Measurements from ENCODE around the gene KIF26B.

Gene KIF26B

DNA sequence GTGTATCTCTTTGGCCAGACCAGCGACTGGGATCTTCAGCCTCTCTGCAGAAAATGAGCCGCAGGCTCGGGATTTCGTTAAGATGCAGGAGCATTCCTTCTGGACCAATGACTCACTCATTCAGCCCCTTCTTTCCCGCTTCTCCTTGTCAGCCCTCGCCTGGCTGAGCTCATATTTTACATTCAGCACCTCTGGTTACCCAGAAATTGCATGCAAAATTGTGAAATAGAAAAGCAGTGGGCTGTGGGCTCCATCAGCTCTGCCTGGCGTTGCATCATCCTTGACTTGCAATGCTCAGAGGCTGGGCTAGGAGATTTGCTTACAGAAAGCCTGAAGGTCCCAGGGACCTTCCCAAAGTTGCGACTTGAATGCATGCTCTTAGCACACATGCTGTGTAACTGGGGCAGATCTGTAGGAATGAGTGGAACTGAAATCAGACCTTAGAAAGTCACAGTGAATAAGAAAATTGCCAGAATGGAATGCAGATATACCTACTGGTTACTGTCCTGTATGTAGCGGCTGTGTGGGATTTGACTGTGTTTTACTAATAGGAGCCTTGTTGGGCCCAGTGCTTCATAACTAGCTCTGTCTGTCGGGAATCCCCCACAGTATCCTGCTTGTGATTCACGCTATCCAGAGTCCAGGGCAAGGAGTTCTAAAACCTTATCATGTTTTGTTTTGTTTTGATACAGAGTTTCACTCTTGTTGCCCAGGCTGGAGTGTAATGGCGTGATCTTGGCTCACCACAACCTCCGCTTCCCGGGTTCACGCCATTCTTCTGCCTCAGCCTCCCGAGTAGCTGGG lies 444.8 kb downstream of the KIF26B start:
- peaks cover 4% of the 10 kb centered on the region for H3K9me3 ChIP-seq (ENCODE audit: severe bottlenecking)
- DNase-seq, result no peak
- H3K27ac ChIP-seq, result no peak overlapping the region
- H3K36me3 ChIP-seq, result no peaks in the 10 kb centered on the region
- TF ChIP-seq, protein P1, sequence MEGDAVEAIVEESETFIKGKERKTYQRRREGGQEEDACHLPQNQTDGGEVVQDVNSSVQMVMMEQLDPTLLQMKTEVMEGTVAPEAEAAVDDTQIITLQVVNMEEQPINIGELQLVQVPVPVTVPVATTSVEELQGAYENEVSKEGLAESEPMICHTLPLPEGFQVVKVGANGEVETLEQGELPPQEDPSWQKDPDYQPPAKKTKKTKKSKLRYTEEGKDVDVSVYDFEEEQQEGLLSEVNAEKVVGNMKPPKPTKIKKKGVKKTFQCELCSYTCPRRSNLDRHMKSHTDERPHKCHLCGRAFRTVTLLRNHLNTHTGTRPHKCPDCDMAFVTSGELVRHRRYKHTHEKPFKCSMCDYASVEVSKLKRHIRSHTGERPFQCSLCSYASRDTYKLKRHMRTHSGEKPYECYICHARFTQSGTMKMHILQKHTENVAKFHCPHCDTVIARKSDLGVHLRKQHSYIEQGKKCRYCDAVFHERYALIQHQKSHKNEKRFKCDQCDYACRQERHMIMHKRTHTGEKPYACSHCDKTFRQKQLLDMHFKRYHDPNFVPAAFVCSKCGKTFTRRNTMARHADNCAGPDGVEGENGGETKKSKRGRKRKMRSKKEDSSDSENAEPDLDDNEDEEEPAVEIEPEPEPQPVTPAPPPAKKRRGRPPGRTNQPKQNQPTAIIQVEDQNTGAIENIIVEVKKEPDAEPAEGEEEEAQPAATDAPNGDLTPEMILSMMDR (IDR thresholded peaks at IDR 0.05; ENCODE audit: low read depth, low read length), result no peak
- no peak overlapping the region for H3K4me3 ChIP-seq (ENCODE audit: low read depth, low read length)
- peaks cover 3% of the 10 kb centered on the region for H3K27me3 ChIP-seq (ENCODE audit: insufficient read depth, low read depth, severe bottlenecking)

GRCh38 chr1:245600658-245601057 lies 445.9 kb downstream of the KIF26B start:
- Histone ChIP-seq H3K9me3 (ENCODE audit: severe bottlenecking) (peaks cover 4% of the 10 kb centered on the region), H3K4me3 (ENCODE audit: low read depth, low read length) (no peak overlapping the region), H3K27me3 (ENCODE audit: insufficient read depth, low read depth, severe bottlenecking) (peaks cover 3% of the 10 kb centered on the region), H3K27ac (no peak overlapping the region), H3K36me3 (no peaks in the 10 kb centered on the region)
- TF ChIP-seq, protein P1 (IDR thresholded peaks at IDR 0.05; ENCODE audit: low read depth, low read length), result no peak
- DNase-seq, result no peak

- Histone ChIP-seq H3K9me3 (ENCODE audit: severe bottlenecking) (no peaks in the 10 kb centered on the region), H3K27ac (no peak overlapping the region), H3K36me3 (no peaks in the 10 kb centered on the region), H3K4me3 (ENCODE audit: low read depth, low read length) (no peak overlapping the region), H3K27me3 (ENCODE audit: insufficient read depth, low read depth, severe bottlenecking) (no peaks in the 10 kb centered on the region)
- TF ChIP-seq, protein P1 (IDR thresholded peaks at IDR 0.05; ENCODE audit: low read depth, low read length), result no peak
- DNase-seq, result no peak
These were observed 448.6 kb downstream of the KIF26B start for GRCh38 chr1:245603311-245603865.

- H3K9me3 ChIP-seq (ENCODE audit: severe bottlenecking), result no peaks in the 10 kb centered on the region
- no peak overlapping the region for H3K27ac ChIP-seq
- DNase-seq, result no peak
- no peak overlapping the region for H3K4me3 ChIP-seq (ENCODE audit: low read depth, low read length)
- H3K27me3 ChIP-seq (ENCODE audit: insufficient read depth, low read depth, severe bottlenecking), result peaks cover 2% of the 10 kb centered on the region
- TF ChIP-seq, protein P1 (IDR thresholded peaks at IDR 0.05; ENCODE audit: low read depth, low read length), result no peak
- no peaks in the 10 kb centered on the region for H3K36me3 ChIP-seq
These were observed 450.2 kb downstream of the KIF26B start for GRCh38 chr1:245604979-245605378.

DNA sequence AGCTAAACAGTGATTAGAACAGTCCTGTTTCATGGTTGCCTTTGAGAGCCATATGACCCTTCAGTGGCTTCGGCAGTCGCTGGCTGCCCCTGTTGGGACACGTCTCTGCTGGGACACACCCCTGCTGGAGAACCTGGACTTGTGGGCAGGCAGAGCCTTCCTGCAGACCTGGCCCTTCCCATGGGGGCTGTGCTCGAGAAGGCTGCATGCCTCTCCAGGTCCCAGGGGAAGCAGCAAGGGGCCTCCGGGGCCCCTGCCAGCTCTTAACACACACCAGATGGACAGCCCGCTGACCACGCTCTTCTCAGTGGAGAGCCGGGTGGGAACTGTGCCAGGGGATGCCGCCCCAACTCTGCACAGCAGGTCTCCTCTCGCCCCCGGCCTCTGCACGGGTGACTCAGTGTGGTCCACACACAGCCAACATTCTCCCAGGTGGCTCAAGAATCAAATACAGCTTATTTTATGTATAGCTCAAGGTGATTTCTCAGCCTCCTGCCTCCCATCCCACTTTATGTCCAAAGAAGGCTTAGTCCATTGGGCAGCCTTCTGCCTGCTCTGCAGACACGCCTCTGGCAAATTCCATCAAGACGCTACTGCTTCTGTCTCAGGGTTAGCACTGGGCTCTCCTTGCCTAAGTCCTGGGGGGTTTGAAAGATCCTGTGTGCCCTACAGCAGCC lies 450.8 kb downstream of the KIF26B start:
- Histone ChIP-seq H3K9me3 (ENCODE audit: severe bottlenecking) (no peaks in the 10 kb centered on the region), H3K27me3 (ENCODE audit: insufficient read depth, low read depth, severe bottlenecking) (peaks cover 2% of the 10 kb centered on the region), H3K4me3 (ENCODE audit: low read depth, low read length) (no peak overlapping the region), H3K36me3 (no peaks in the 10 kb centered on the region), H3K27ac (no peak overlapping the region)
- TF ChIP-seq, protein P1 (IDR thresholded peaks at IDR 0.05; ENCODE audit: low read depth, low read length), result no peak
- DNase-seq, result no peak

Measured in WERI-Rb-1 (cell line).